GM19193 (cell line): ENCODE data around the gene STRIT1.

Experiments used
- POLR2A ChIP-seq: IDR thresholded peaks from 4 replicates; pipeline ENCODE4 v1.6.1; 2011; ENCODE audit not compliant: insufficient read depth, insufficient read length; ENCODE audit errors: extremely low read depth

Gene STRIT1

GRCh38 chr3:155296413-155296812 is 2.9 kb upstream of the STRIT1 start:
- TF ChIP-seq POLR2A: no peak

DNA sequence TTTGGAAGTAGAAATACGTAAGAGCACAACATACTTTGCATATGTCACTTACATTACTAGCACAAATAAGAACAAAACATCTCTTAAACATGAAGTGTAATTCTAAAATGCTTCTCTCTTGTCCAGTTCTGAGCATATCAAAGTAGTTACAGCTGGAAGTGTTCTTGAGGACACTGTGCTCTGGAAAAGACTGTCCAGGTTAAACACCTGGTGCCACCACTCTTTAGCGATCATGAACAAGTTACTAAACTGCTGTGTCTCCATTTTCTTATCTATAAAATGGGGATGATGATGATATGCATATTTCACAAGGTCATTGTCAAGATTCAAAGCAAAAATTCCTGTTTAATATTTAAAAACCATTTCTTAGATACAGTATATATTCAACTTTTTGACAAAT is 790 bp downstream of the STRIT1 start:
- no peak for TF ChIP-seq POLR2A

DNA sequence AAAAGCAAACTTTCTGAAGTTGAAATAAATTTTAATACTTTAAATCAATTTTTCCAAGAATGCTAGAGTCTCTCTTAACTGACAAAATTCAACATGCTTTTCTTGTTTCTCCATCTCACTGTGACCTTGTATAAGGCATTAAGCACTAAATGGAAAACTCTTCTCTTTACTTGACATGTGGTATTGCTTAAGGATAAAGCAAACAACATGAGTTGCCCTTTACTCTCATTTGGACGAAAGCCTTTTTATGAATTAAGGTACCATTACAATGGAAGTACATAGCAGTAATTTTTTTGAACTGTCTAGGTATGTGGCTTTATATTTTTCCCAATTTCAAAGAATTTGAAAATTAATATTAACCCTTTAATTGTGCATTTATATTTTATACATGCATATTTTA is 1.4 kb downstream of the STRIT1 start:
- no peak for TF ChIP-seq POLR2A

GRCh38 chr3:155286736-155287135 is 6.7 kb downstream of the STRIT1 start:
- TF ChIP-seq POLR2A: no peak

- TF ChIP-seq POLR2A: no peak
Observed at GRCh38 chr3:155285936-155286335, 7.5 kb downstream of the STRIT1 start.

GRCh38 chr3:155283092-155284056 is 10.1 kb downstream of the STRIT1 start:
- no peak for TF ChIP-seq POLR2A

DNA sequence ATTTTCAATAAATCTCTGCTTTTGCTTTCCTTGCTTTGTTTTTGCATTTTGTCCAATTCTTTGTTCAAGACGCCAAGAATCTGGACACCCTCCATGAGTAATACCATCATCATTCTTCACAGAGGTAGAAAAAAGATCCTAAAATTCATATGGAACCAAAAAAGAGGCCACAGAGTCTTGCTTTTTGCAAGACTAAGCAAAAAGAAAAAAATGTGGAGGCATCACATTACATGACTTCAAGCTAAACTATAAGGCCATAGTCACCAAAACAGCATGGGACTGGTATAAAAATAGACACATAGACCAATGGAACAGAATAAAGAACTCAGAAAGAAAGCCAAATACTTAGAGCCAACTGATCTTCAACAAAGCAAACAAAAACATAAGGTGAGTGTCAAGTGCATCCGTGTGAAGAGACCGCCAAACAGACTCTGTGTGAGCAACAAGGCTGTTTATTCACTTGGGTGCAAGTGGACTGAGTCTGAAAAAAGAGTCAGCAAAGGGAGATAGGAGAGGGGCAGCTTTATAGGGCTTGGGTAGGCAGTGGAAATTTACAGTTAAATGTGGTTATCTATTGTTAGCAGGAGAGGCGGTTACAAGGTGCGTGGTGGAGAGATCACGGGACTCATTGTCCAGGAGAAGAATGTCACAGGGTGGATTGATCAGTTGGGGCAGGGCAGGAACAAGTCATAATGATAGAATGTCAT is 10.9 kb downstream of the STRIT1 start:
- TF ChIP-seq POLR2A: no peak

DNA sequence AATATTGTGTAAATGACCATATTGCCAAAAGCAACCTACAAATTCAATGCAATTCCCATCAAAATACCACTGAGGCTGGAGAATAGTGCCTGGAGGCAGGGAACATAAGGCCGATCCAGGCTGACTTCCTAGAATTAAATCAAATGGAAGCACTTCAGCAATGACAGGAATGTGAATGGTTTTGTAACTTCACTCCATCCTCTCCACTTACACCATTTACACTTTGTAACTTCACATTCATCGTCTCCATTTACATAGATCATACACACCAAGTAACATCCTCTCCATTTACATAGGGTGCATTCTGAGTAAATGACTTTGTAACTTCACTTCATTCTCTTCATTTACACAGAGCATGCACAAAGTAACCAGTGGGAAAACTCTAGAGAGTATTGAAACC is 11.6 kb downstream of the STRIT1 start:
- no peak for TF ChIP-seq POLR2A

DNA sequence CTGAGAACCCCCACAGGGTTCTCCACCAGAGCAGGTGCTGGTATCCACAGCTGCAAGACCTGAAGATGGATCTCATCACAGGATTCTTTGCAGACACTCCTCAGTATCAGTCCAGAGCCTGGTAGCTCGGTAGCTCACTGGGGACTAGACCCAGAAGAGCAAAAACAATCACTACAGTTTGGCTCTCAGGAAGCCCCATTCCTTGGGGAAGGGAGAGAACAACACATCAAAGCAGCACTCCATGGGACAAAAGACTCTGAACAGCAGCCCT is 22.2 kb downstream of the STRIT1 start:
- TF ChIP-seq POLR2A: no peak

- TF ChIP-seq POLR2A: no peak
Observed at GRCh38 chr3:155270485-155271342, 22.8 kb downstream of the STRIT1 start.

- TF ChIP-seq POLR2A: no peak
Observed at GRCh38 chr3:155270063-155270462, 23.4 kb downstream of the STRIT1 start.

DNA sequence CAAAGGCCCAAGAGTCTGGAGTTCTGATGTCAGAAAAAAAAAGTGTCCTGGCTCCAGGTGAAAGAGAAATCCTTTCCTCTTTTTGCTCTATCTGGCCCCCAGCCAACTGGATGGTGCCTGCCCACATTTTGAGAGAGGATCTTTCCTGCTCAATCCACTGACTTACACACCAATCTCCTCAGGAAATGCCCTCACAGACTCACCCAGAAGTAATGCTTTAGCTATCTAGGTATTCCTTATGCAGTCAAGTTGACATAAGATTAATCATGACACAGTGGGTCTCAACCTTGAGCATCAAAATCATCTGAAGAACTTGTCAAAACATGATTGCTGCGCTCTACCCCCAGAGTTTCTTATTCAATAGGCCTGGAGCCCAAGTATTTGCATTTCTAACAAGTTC is 31.2 kb downstream of the STRIT1 start:
- TF ChIP-seq POLR2A: no peak

DNA sequence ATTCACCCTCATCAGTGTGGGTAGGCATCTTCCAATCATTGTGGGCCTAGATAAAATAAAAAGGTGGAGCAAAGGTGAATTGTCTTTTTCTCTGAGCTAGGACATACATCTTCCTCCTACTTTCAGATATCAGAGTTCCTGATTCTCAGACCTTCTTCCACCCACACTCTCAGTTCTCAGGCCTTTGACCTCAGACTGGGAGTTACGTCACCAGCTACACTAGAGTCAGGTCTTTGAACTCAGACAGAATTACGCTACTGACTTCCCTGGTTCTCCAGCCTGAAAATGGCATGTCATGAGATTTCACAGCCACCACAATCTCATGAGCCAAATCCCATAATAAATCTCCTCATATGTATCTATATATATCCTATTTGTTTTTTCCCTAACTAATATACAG is 39.0 kb downstream of the STRIT1 start:
- TF ChIP-seq POLR2A: no peak

DNA sequence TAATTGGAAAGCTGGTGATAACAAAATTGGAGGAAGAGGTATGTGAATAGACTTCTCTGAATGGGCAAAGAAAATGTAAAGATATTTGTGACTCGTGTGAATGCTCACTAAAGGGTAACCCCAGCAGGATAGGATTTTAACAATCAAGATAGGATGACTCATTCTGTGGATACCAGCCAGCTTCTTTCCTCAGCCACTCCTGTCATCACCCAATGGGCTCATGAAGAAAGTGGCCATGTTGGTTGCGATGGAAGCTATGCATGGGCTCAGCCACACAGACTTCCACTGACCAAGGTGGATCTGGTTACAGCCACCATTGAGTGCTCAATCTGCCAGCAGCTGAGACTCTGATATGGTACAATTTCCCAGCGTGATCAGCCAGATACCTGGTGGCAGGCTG is 40.9 kb downstream of the STRIT1 start:
- no peak for TF ChIP-seq POLR2A

- TF ChIP-seq POLR2A: no peak
Observed at GRCh38 chr3:155252021-155252420, 41.5 kb downstream of the STRIT1 start.
